ENCODE results near the gene SAMD4B. TPM values are rescaled to one million over a fixed set of nuclear protein-coding genes. Genes with fewer than 3 reads are reported as not detected.

Gene SAMD4B
- total and polyA plus RNA-seq, 9 of the 15 experiments (the other 6 are each of a cell fraction or from before 2014, with no cell fraction given): 3.4 to 90.5 (median 38.0) TPM

GRCh38 chr19:39310558-39311311, 31.5 kb upstream of the SAMD4B start (continued):
- TF ChIP-seq, protein P1, sequence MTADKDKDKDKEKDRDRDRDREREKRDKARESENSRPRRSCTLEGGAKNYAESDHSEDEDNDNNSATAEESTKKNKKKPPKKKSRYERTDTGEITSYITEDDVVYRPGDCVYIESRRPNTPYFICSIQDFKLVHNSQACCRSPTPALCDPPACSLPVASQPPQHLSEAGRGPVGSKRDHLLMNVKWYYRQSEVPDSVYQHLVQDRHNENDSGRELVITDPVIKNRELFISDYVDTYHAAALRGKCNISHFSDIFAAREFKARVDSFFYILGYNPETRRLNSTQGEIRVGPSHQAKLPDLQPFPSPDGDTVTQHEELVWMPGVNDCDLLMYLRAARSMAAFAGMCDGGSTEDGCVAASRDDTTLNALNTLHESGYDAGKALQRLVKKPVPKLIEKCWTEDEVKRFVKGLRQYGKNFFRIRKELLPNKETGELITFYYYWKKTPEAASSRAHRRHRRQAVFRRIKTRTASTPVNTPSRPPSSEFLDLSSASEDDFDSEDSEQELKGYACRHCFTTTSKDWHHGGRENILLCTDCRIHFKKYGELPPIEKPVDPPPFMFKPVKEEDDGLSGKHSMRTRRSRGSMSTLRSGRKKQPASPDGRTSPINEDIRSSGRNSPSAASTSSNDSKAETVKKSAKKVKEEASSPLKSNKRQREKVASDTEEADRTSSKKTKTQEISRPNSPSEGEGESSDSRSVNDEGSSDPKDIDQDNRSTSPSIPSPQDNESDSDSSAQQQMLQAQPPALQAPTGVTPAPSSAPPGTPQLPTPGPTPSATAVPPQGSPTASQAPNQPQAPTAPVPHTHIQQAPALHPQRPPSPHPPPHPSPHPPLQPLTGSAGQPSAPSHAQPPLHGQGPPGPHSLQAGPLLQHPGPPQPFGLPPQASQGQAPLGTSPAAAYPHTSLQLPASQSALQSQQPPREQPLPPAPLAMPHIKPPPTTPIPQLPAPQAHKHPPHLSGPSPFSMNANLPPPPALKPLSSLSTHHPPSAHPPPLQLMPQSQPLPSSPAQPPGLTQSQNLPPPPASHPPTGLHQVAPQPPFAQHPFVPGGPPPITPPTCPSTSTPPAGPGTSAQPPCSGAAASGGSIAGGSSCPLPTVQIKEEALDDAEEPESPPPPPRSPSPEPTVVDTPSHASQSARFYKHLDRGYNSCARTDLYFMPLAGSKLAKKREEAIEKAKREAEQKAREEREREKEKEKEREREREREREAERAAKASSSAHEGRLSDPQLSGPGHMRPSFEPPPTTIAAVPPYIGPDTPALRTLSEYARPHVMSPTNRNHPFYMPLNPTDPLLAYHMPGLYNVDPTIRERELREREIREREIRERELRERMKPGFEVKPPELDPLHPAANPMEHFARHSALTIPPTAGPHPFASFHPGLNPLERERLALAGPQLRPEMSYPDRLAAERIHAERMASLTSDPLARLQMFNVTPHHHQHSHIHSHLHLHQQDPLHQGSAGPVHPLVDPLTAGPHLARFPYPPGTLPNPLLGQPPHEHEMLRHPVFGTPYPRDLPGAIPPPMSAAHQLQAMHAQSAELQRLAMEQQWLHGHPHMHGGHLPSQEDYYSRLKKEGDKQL (CRISPR knock-in tag; IDR thresholded peaks at IDR 0.05; ENCODE audit: borderline replicate concordance): no peak
- TF ChIP-seq TRIM25 (IDR thresholded peaks at IDR 0.05; ENCODE audit: borderline replicate concordance): no peak; the same call in 1 of the 2 replicates
- no peak for TF ChIP-seq POLR2AphosphoS2 (IDR thresholded peaks at IDR 0.05; ENCODE audit: low read length)
- TF ChIP-seq HNRNPUL1 (IDR thresholded peaks at IDR 0.05; ENCODE audit: low read length): no peak
- TF ChIP-seq, protein P2, sequence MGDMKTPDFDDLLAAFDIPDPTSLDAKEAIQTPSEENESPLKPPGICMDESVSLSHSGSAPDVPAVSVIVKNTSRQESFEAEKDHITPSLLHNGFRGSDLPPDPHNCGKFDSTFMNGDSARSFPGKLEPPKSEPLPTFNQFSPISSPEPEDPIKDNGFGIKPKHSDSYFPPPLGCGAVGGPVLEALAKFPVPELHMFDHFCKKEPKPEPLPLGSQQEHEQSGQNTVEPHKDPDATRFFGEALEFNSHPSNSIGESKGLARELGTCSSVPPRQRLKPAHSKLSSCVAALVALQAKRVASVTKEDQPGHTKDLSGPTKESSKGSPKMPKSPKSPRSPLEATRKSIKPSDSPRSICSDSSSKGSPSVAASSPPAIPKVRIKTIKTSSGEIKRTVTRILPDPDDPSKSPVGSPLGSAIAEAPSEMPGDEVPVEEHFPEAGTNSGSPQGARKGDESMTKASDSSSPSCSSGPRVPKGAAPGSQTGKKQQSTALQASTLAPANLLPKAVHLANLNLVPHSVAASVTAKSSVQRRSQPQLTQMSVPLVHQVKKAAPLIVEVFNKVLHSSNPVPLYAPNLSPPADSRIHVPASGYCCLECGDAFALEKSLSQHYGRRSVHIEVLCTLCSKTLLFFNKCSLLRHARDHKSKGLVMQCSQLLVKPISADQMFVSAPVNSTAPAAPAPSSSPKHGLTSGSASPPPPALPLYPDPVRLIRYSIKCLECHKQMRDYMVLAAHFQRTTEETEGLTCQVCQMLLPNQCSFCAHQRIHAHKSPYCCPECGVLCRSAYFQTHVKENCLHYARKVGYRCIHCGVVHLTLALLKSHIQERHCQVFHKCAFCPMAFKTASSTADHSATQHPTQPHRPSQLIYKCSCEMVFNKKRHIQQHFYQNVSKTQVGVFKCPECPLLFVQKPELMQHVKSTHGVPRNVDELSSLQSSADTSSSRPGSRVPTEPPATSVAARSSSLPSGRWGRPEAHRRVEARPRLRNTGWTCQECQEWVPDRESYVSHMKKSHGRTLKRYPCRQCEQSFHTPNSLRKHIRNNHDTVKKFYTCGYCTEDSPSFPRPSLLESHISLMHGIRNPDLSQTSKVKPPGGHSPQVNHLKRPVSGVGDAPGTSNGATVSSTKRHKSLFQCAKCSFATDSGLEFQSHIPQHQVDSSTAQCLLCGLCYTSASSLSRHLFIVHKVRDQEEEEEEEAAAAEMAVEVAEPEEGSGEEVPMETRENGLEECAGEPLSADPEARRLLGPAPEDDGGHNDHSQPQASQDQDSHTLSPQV (IDR thresholded peaks at IDR 0.05): no peak
- TF ChIP-seq NFIC (IDR thresholded peaks at IDR 0.05): no peak
- TF ChIP-seq BCOR (IDR thresholded peaks at IDR 0.05): no peak; the same call in 1 of the 2 replicates
- no peak for TF ChIP-seq ZBTB8A (IDR thresholded peaks at IDR 0.05; ENCODE audit: partially characterized antibody)
- TF ChIP-seq ZNF445 (CRISPR knock-in tag; IDR thresholded peaks at IDR 0.05; ENCODE audit: low read depth): no peak
- TF ChIP-seq PYGO2 (tag; IDR thresholded peaks at IDR 0.05): no peak
- TF ChIP-seq EGR1 (conservative IDR thresholded peaks at IDR 0.05): peak; percentile 54; the same call in 1 of the 2 replicates
- TF ChIP-seq SNRNP70 (optimal IDR thresholded peaks at IDR 0.05; ENCODE audit: low read depth, low read length): no peak
- TF ChIP-seq FOXA1 (IDR thresholded peaks at IDR 0.05; ENCODE audit: borderline replicate concordance): no peak
- no peak for TF ChIP-seq SAP30 (IDR thresholded peaks at IDR 0.05; ENCODE audit: borderline replicate concordance, insufficient read depth, low read depth, low read length, poor library complexity, severe bottlenecking)
- no peak for TF ChIP-seq ELK1 (CRISPR knock-in tag; IDR thresholded peaks at IDR 0.05)

Measured in K562 (cell line).